Measurements from ENCODE around the gene SPDL1. TPM values are rescaled to one million over a fixed set of nuclear protein-coding genes. Genes with fewer than 3 reads are reported as not detected.

Gene SPDL1, protein sequence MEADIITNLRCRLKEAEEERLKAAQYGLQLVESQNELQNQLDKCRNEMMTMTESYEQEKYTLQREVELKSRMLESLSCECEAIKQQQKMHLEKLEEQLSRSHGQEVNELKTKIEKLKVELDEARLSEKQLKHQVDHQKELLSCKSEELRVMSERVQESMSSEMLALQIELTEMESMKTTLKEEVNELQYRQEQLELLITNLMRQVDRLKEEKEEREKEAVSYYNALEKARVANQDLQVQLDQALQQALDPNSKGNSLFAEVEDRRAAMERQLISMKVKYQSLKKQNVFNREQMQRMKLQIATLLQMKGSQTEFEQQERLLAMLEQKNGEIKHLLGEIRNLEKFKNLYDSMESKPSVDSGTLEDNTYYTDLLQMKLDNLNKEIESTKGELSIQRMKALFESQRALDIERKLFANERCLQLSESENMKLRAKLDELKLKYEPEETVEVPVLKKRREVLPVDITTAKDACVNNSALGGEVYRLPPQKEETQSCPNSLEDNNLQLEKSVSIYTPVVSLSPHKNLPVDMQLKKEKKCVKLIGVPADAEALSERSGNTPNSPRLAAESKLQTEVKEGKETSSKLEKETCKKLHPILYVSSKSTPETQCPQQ
- 13.1 and 18.2 TPM in 2 replicates for total RNA-seq

GRCh38 chr5:169583424-169584220, at the start of gene SPDL1:
Gene SPDL1, plus strand, starts transcription at chr5:169583773. Its CDS starts 4,644 bp downstream, at chr5:169588417.

GRCh38 chr5:169637085-169637548, 53.5 kb downstream of the SPDL1 start, which contains the start of gene DOCK2:
Gene DOCK2, plus strand, starts transcription at chr5:169637275. Its CDS starts 52 bp downstream, at chr5:169637327.

Other genes starting within 250 kb of the SPDL1 start
- gene DOCK2, start 53.5 kb downstream of the SPDL1 start, total RNA-seq = 0.16 and 1.5 TPM in 2 replicates